Neural crest cell (in vitro differentiated cells): ENCODE data around the gene RFLNA. TPM values are rescaled to one million over a fixed set of nuclear protein-coding genes. Genes with fewer than 3 reads are reported as not detected.

Experiments used
- DNase-seq: peaks from one replicate; pipeline ENCODE4 v3.0.0; 2021; ENCODE audit warnings: low read depth, mixed read lengths, low spot score
- H3K27ac Mint-ChIP-seq: one replicate; pipeline ENCODE4 v1.8.0; 2021; ENCODE audit warnings: mild to moderate bottlenecking, mixed read lengths; ENCODE audit not compliant: unreplicated experiment
- H3K27me3 Mint-ChIP-seq: 2 replicates; pipeline ENCODE4 v1.8.0; 2021; ENCODE audit warnings: low read depth, mild to moderate bottlenecking, mixed read lengths
- H3K36me3 Mint-ChIP-seq: 2 replicates; pipeline ENCODE4 v1.8.0; 2021; ENCODE audit warnings: low read depth, mild to moderate bottlenecking, mixed read lengths
- H3K4me1 Mint-ChIP-seq: 2 replicates; pipeline ENCODE4 v1.8.0; 2021; ENCODE audit warnings: mixed read lengths
- H3K4me3 Mint-ChIP-seq: one replicate; pipeline ENCODE4 v1.8.0; 2021; ENCODE audit warnings: mild to moderate bottlenecking, mixed read lengths
- H3K9me3 Mint-ChIP-seq: 2 replicates; pipeline ENCODE4 v1.8.0; 2021; ENCODE audit warnings: mixed read lengths
- microRNA-seq: library from miRNA; unstranded; fragments of <30 nt; microRNA quantifications from one replicate; pipeline ENCODE4, GENCODE V29; 2020
- total RNA-seq: library from RNA; stranded (reverse); gene quantifications from 2 replicates; pipeline ENCODE4 v1.2.1, GENCODE V29; 2021
- TF ChIP-seq, protein P1 (sequence below): fragments of 200-600 bp; sonication (generic); conservative IDR thresholded peaks from 2 replicates; pipeline ENCODE4 v1.5.0; 2021; ENCODE audit warnings: antibody characterized with exemption, mild to moderate bottlenecking

RFLNA gene
- total RNA-seq, 1 donor from 2014 or later, result 2.8 TPM

DNA sequence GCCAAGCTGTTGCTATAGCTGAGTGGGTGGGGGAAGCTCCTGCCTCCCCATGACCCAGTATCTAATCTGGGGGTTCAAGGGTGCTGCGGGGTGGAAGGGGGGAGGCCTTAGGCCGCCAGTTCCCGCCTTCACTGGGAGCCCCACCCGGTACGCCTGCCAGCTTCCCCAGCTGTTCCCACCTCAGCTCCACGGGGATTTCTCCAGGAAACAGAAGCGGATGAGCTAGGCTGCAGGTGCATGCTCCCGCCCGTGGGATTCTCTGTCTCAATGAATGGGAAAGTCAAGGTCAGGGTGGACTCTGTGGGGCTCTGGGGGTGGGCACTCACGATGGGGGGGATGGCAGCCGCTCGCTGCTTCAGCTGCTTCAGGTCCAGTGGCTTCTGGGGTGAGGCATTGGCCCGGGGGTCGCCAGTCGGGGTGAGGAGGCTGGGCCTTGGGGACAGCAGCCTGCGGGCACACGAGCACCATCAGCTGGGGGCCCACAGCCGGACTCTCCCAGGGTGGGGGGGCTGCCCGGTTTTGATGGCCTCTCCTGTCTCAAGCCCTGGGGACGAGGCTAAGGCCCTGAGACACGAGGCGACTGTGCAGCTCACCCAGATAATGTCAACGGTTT is 68.6 kb downstream of the RFLNA start:
- TF ChIP-seq, protein P1, sequence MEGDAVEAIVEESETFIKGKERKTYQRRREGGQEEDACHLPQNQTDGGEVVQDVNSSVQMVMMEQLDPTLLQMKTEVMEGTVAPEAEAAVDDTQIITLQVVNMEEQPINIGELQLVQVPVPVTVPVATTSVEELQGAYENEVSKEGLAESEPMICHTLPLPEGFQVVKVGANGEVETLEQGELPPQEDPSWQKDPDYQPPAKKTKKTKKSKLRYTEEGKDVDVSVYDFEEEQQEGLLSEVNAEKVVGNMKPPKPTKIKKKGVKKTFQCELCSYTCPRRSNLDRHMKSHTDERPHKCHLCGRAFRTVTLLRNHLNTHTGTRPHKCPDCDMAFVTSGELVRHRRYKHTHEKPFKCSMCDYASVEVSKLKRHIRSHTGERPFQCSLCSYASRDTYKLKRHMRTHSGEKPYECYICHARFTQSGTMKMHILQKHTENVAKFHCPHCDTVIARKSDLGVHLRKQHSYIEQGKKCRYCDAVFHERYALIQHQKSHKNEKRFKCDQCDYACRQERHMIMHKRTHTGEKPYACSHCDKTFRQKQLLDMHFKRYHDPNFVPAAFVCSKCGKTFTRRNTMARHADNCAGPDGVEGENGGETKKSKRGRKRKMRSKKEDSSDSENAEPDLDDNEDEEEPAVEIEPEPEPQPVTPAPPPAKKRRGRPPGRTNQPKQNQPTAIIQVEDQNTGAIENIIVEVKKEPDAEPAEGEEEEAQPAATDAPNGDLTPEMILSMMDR, result no peak
- no peaks in the 10 kb centered on the region for H3K36me3 Mint-ChIP-seq
- H3K9me3 Mint-ChIP-seq, result no peaks in the 10 kb centered on the region
- DNase-seq, result no peak
- no peaks in the 10 kb centered on the region for H3K4me1 Mint-ChIP-seq
- H3K4me3 Mint-ChIP-seq, result no peak overlapping the region
- no peaks in the 10 kb centered on the region for H3K27me3 Mint-ChIP-seq
- no peak overlapping the region for H3K27ac Mint-ChIP-seq

DNA sequence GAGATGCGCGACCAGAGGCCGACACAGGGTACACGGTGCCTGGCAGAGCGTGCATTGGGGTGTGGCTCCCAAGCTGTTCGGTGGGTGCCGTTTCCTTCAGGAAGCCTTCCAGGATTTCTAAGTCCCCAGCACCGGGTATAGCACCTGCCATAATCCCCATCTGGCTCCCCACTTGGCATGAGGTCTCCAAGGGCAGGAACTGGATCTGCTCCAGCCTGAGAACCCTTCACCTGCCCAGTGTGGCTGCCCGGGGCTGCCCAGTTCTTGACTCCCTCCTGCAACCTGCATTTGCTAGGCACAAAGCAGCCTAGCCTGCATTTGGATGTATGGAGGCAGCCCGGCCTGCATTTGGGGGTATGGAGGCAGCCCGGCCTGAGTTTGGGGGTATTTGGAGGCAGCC is 69.7 kb downstream of the RFLNA start:
- no peaks in the 10 kb centered on the region for H3K9me3 Mint-ChIP-seq
- peak overlapping the region; percentile 35 for H3K27ac Mint-ChIP-seq
- no peaks in the 10 kb centered on the region for H3K27me3 Mint-ChIP-seq
- H3K36me3 Mint-ChIP-seq, result no peaks in the 10 kb centered on the region
- no peaks in the 10 kb centered on the region for H3K4me1 Mint-ChIP-seq
- TF ChIP-seq, protein P1, result no peak
- no peak for DNase-seq
- H3K4me3 Mint-ChIP-seq, result no peak overlapping the region

Small RNA genes lying within 50 kb of the gene (microRNA-seq; reads per million reads assigned to microRNA genes)
- gene MIR6880, result not detected
